RPMI7951 (cell line): ENCODE results near the gene GRIK2. TPM values are rescaled to one million over a fixed set of nuclear protein-coding genes. Genes with fewer than 3 reads are reported as not detected.

Source experiments
- DNase-seq: peaks from one replicate; pipeline ENCODE4 v3.0.0-alpha.2; 2012; ENCODE audit warnings: low read depth
- total RNA-seq: library from RNA; depleted of rRNA; stranded (reverse); fragments of >200 nt; shearing (Covaris generic); gene quantifications from 2 replicates; pipeline ENCODE4 v1.2.3, GENCODE V29; 2014

The GRIK2 gene
- total RNA-seq, 1 experiment from 2014 or later, result 2.0 TPM

GRCh38 chr6:101537753-101538316 is 144.3 kb downstream of the GRIK2 start:
- no peak for DNase-seq

GRCh38 chr6:101539510-101540245 is 146.2 kb downstream of the GRIK2 start:
- DNase-seq, result peak; percentile 13

DNA sequence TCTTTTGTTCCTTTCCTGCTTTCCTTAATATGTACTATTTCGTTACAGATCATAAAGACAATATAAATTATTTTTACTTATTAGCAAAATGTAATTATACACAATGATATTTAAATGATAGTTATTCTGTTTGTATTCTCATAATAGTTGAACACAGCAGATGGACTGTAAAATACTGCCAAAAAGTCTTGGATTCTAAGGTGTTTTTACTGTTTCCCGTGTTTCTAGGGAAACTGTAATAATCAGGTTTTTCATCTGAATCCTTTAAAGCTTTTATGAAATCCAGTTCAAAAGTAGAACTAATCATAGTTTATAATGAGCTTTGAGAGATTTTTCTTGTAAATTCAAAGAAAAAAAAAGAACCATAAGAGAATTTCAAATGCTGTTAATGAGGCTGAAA is 148.4 kb downstream of the GRIK2 start:
- no peak for DNase-seq

DNA sequence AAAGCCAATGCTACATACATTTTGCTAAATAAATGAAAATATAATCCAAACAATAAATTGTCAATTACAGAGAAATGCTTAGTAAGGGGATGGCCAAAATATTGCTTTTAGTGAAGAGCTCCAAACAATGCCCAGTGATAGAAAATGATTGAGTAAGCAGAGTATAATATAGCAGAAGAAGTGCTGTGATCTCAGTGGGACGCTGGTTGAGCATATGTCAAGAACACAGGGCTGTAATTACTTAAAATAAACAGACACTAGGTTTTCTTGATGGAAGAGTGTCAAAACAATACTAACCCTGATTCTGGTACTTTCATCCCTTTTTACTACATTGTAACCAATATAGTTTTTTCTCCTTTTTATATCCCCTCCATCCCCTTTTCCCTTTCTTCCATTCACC is 150.3 kb downstream of the GRIK2 start:
- no peak for DNase-seq

GRCh38 chr6:101544286-101544685 is 150.8 kb downstream of the GRIK2 start:
- DNase-seq, result peak; percentile 28

- DNase-seq, result peak; percentile 4
These were observed 151.7 kb downstream of the GRIK2 start for GRCh38 chr6:101545191-101545590.

GRCh38 chr6:101550451-101550850 is 156.9 kb downstream of the GRIK2 start:
- no peak for DNase-seq

- no peak for DNase-seq
These were observed 160.7 kb downstream of the GRIK2 start for GRCh38 chr6:101554231-101554630.

- DNase-seq, result no peak
These were observed 165.2 kb downstream of the GRIK2 start for GRCh38 chr6:101558712-101559111.

DNA sequence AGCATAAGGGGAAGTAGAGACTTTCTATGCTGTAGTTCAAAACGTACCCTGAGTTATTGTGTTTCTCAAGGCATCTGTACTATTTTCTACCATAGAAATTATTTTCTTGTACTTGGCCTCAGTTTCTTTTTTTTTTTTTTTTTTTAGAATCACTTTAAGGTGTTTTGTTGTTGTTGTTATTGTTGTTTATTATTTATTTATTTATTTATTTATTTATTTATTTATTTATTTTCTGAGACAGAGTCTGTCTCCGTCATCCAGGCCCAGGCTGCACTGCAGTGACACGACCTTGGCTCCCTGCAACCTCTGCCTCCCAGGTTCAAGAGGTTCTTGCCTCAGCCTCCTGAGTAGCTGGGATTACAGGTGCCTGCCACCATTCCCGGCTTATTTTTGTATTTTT is 179.1 kb downstream of the GRIK2 start:
- DNase-seq, result no peak

- no peak for DNase-seq
These were observed 183.6 kb downstream of the GRIK2 start for GRCh38 chr6:101577091-101577490.

GRCh38 chr6:101578306-101578705 is 184.8 kb downstream of the GRIK2 start:
- DNase-seq, result no peak

DNA sequence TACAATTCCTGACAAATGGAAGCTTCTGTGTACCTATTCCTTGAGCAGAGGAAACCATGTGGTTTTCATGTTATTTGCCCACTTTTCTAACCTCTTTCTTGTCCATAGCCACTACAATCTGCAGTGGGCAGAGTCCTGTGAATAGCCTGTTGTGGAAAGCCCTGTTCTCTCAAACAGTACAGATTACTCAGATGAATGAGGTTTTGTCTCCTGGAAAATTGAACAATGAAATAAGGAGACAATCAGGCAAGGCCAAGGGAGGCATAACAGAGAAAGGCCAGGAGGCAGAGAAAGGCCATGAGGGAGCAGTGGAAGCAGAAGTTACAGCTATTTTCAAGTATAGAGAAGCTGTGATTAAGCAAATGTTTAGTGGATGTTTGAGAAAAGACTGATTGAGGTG is 189.3 kb downstream of the GRIK2 start:
- DNase-seq, result no peak

- DNase-seq, result no peak
These were observed 192.0 kb downstream of the GRIK2 start for GRCh38 chr6:101585501-101585900.

- no peak for DNase-seq
These were observed 194.8 kb downstream of the GRIK2 start for GRCh38 chr6:101588343-101588742.

GRCh38 chr6:101595276-101595675 is 201.8 kb downstream of the GRIK2 start:
- DNase-seq, result peak; percentile 7

DNA sequence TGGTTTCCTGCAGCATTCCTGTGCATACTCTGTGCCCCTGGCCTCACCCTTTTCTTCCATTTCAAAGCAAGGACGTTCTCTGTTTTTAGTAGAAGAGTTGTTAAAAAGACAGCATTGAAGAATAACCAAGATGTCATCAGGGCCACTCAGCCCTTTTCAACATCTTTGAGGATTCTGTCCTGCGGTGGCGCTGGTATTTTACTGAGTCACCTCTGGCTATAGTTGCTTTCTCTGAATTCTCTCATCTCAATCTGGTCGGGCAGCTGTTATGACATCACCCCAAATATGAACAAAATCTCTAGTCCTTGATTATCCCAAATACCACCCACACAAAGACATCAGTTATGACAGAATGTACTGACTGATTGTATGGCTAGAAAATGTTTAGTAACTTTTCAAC is 204.2 kb downstream of the GRIK2 start:
- DNase-seq, result peak; percentile 63

GRCh38 chr6:101605426-101605825 is 211.9 kb downstream of the GRIK2 start:
- DNase-seq, result no peak

DNA sequence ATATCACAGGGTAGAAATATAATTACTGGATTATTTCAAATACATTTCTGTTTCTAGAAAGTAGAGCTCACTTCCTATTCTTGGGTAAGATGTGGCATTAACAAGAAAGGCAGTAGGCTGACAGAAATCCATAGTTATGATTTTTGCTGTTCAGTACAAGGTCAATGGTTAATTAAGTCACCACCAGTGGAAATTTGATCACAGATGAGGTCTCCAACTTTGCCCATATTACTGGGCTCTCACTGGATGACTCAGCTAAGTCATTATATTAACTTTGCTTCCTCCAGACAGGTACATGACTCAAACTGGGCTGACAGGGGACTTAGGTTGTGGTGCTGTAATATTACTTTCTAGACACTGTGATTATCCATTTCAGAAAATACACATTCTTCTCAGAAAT is 212.4 kb downstream of the GRIK2 start:
- DNase-seq, result no peak

GRCh38 chr6:101607111-101607690 is 213.7 kb downstream of the GRIK2 start:
- DNase-seq, result no peak

DNA sequence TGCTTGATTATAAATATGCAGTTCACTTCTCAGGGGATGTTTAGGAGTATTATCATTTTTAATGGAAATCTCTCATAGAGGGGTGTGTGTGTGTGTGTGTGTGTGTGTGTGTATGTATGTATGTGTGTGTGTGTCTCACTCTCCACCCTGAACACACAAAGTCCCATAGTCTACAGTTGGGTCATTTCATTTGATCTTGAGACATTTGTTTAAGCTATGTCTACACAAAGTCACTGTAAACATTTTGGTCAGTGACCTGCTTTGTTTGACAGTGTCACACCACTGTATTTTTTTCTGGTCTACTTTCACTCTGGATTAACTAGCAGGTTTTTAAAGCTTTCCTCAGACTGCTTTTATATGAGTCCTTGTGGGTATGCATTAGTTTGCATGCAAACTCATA is 215.2 kb downstream of the GRIK2 start:
- no peak for DNase-seq

DNA sequence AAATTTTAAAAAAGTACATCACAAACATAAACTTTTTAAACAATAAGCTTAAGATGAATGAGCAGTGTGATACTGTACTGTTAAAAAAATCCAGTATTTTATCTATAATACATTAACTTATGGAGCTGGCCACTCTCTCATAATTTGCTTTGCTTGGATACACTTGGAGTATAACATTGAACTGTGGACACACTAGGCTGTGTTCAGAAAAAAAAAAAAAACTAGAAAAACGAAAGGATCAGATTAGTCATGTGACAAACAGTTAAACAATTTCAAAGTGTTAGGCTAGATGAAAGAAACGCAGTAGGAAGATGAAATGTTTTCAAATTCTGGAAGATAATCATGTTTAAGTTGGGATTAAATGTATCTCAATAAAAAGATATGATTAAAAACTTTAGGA is 220.0 kb downstream of the GRIK2 start:
- DNase-seq, result no peak

DNA sequence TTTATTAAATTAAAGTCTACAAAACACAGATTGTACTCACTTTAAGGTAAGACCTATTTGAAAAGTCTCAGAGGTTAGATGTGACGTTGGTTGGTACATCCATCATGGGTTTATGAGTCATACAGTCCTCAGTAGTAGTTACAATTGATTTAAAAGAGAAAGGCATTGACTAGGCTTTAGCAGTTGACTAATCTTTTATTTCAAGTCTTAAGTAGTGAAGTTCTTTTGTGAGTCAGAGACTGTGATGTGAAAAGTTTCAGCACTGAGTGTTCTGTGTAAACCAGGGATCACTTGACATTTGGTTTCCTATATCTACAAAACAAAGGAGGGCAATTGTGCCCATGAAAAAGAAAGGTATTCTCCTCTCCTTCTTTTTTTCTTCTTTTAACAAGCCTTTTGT is 221.3 kb downstream of the GRIK2 start:
- peak; percentile 35 for DNase-seq
